SK-N-SH (cell line): ENCODE measurements around the gene POLR1A. TPM values are rescaled to one million over a fixed set of nuclear protein-coding genes. Genes with fewer than 3 reads are reported as not detected.

ENCODE experiments used
- CTCF ChIA-PET: fragments of 300-600, 350-600 bp; formaldehyde crosslinking; extraction: SDS; loops from one replicate; lab custom pipeline; 2021; lab: Yijun Ruan, JAX
- POLR2A ChIA-PET: fragments of 350-600 bp; sonication (Branson Sonifier 250); formaldehyde crosslinking; extraction: SDS; loops from one replicate; lab custom pipeline; 2020; ENCODE audit warnings: antibody characterized with exemption, inconsistent platforms; lab: Yijun Ruan, JAX
- DNase-seq: peaks from one replicate; pipeline ENCODE4 v3.0.0; 2012
- H2AFZ ChIP-seq: fragments of 200-600 bp; sonication (generic); 2 replicates; pipeline ENCODE4 v1.8.1; 2016; ENCODE audit warnings: antibody characterized with exemption, mild to moderate bottlenecking, low read depth
- H3F3A ChIP-seq: fragments of 200-600 bp; sonication (generic); replicated peaks from 2 replicates; pipeline ENCODE3; 2016; ENCODE audit warnings: antibody characterized with exemption, mild to moderate bottlenecking; ENCODE audit not compliant: insufficient read depth
- H3K27ac ChIP-seq, 2 experiments: fragments of 200-500 bp in 1 of 2; fragments of 200-600 bp in 1 of 2; sonication (Bioruptor generic) in 1 of 2; sonication (generic), shearing (Covaris generic) in 1 of 2; 2 replicates each; pipeline versions ENCODE4 v1.5.1 to v1.6.1; 2014 to 2016; ENCODE audit warnings: low read depth in 2 of 2, inconsistent platforms in 1 of 2, low read length in 1 of 2, mild to moderate bottlenecking in 1 of 2, mixed read lengths in 1 of 2
- H3K27me3 ChIP-seq: fragments of 200-600 bp; sonication (generic), shearing (Covaris generic); 2 replicates; pipeline ENCODE4 v1.6.1; 2016; ENCODE audit warnings: mixed run types; ENCODE audit not compliant: insufficient read depth
- H3K36me3 ChIP-seq, 2 experiments: fragments of 200-500 bp in 1 of 2; fragments of 200-600 bp in 1 of 2; sonication (Bioruptor generic) in 1 of 2; sonication (generic) in 1 of 2; replicated peaks in 1 of 2; 2 replicates each; pipeline versions ENCODE3 to v1.5.1; 2014 to 2016; ENCODE audit warnings: low read length in 1 of 2, mild to moderate bottlenecking in 1 of 2; ENCODE audit not compliant: insufficient read depth in 2 of 2, control insufficient read depth in 1 of 2
- H3K4me1 ChIP-seq, 2 experiments: fragments of 200-500 bp in 1 of 2; fragments of 200-600 bp in 1 of 2; sonication (Bioruptor generic) in 1 of 2; sonication (generic), shearing (Covaris generic) in 1 of 2; 2 replicates each; pipeline versions ENCODE4 v1.5.1 to v1.6.1; 2014 to 2016; ENCODE audit warnings: low read depth in 1 of 2, low read length in 1 of 2, mixed run types in 1 of 2; ENCODE audit not compliant: insufficient read depth in 2 of 2, control insufficient read depth in 1 of 2
- H3K4me2 ChIP-seq: fragments of 200-600 bp; sonication (generic), shearing (Covaris generic); 2 replicates; pipeline ENCODE4 v1.6.1; 2017; ENCODE audit warnings: mixed run types
- H3K4me3 ChIP-seq, 2 experiments: fragments of 200-500 bp in 1 of 2; fragments of 200-600 bp in 1 of 2; sonication (Bioruptor generic) in 1 of 2; sonication (generic), shearing (Covaris generic) in 1 of 2; 2 replicates each; pipeline versions ENCODE4 v1.5.1 to v1.8.1; 2014 to 2016; ENCODE audit warnings: low read depth in 2 of 2, inconsistent platforms in 1 of 2, low read length in 1 of 2, mild to moderate bottlenecking in 1 of 2, mixed read lengths in 1 of 2, moderate library complexity in 1 of 2
- H3K79me2 ChIP-seq: fragments of 200-600 bp; sonication (generic); 2 replicates; pipeline ENCODE4 v1.8.1; 2017; ENCODE audit warnings: mild to moderate bottlenecking; ENCODE audit not compliant: insufficient read depth
- H3K9ac ChIP-seq: fragments of 200-600 bp; sonication (generic); 2 replicates; pipeline ENCODE4 v1.6.1; 2017; ENCODE audit warnings: mixed run types
- H3K9me2 ChIP-seq: fragments of 200-600 bp; sonication (generic); 2 replicates; pipeline ENCODE4 v1.6.1; 2017; ENCODE audit warnings: mixed run types
- H3K9me3 ChIP-seq: fragments of 200-600 bp; sonication (generic); 2 replicates; pipeline ENCODE4 v1.6.1; 2017; ENCODE audit warnings: mixed run types, mild to moderate bottlenecking, moderate library complexity
- H4K20me1 ChIP-seq: fragments of 200-600 bp; sonication (generic); 2 replicates; pipeline ENCODE4 v1.6.1; 2017; ENCODE audit warnings: mild to moderate bottlenecking, mixed run types; ENCODE audit not compliant: insufficient read depth
- MAX ChIP-seq: IDR thresholded peaks from 2 replicates; pipeline ENCODE4 v1.4.0; 2012; ENCODE audit warnings: low read depth
- MEF2A ChIP-seq: IDR thresholded peaks from 2 replicates; pipeline ENCODE4 v1.4.0; 2012; ENCODE audit warnings: low read depth, borderline replicate concordance
- NFIC ChIP-seq: IDR thresholded peaks from 2 replicates; pipeline ENCODE4 v1.4.0; 2012; ENCODE audit warnings: borderline replicate concordance
- RAD21 ChIP-seq: IDR thresholded peaks from 2 replicates; pipeline ENCODE4 v1.6.1; 2012; ENCODE audit warnings: mild to moderate bottlenecking, low read length
- REST ChIP-seq: IDR thresholded peaks from 2 replicates; pipeline ENCODE4 v1.6.1; 2012; ENCODE audit warnings: mild to moderate bottlenecking, low read depth, low read length, moderate library complexity
- RXRA ChIP-seq: IDR thresholded peaks from 2 replicates; pipeline ENCODE4 v1.4.0; 2012; ENCODE audit warnings: low read depth, mild to moderate bottlenecking, borderline replicate concordance
- SMC3 ChIP-seq: IDR thresholded peaks from 2 replicates; pipeline ENCODE4 v1.6.1; 2012; ENCODE audit warnings: low read depth, low read length, improper control_type of control experiment
- TAF1 ChIP-seq: IDR thresholded peaks from 2 replicates; pipeline ENCODE4 v1.6.1; 2012; ENCODE audit warnings: low read depth, mild to moderate bottlenecking, low read length, moderate library complexity, borderline replicate concordance
- TEAD4 ChIP-seq: IDR thresholded peaks from 2 replicates; pipeline ENCODE4 v1.4.0; 2012; ENCODE audit warnings: mild to moderate bottlenecking, borderline replicate concordance; ENCODE audit not compliant: insufficient read depth
- ZBTB33 ChIP-seq: IDR thresholded peaks from 2 replicates; pipeline ENCODE4 v1.4.0; 2012; ENCODE audit warnings: low read depth, borderline replicate concordance
- WGBS: methylation state at CpG from one replicate; pipeline ENCODE4 v1.1.6; 2017; ENCODE audit warnings: low lambda C conversion rate; 5-methylcytosine and 5-hydroxymethylcytosine counted together
- polyA plus RNA-seq, 3 experiments: library from polyadenylated mRNA; depleted of rRNA; stranded (reverse); fragments of >200 nt; gene quantifications; 2 replicates each; pipeline ENCODE4 v1.2.3, GENCODE V29; 2012
- TF ChIP-seq, protein P1 (sequence below): fragments of 150-350 bp; IDR thresholded peaks from 2 replicates; pipeline ENCODE4 v1.6.1; 2016; ENCODE audit warnings: mild to moderate bottlenecking, low read depth, low read length
- TF ChIP-seq, protein P2 (sequence below): fragments of 200-600 bp; sonication (generic); IDR thresholded peaks from 2 replicates; pipeline ENCODE4 v1.6.1; 2017; ENCODE audit warnings: antibody characterized with exemption, mild to moderate bottlenecking, moderate library complexity

Gene POLR1A
- polyA plus RNA-seq, 1 of the 3 experiments (the other 2 are of a cell fraction), result 6.1 TPM

GRCh38 chr2:86081724-86082123 lies 24.0 kb downstream of the POLR1A start:
- Histone ChIP-seq H3K9ac (no peak overlapping the region), H3F3A (peaks cover 5% of the 10 kb centered on the region), H3K27me3 (no peaks in the 10 kb centered on the region), H3K9me3 (no peaks in the 10 kb centered on the region), H3K36me3 (peaks cover 39 to 41% of the 10 kb centered on the region in 2 experiments), H4K20me1 (no peaks in the 10 kb centered on the region), H3K79me2 (no peaks in the 10 kb centered on the region), H3K9me2 (no peaks in the 10 kb centered on the region), H3K4me3 (no peak overlapping the region), H3K4me1 (no peaks in the 10 kb centered on the region), H3K4me2 (no peak overlapping the region), H2AFZ (no peak overlapping the region), H3K27ac (no peak overlapping the region)
- TF ChIP-seq MEF2A, result no peak
- TF ChIP-seq RXRA, result no peak
- no peak for TF ChIP-seq ZBTB33
- TF ChIP-seq, protein P1, sequence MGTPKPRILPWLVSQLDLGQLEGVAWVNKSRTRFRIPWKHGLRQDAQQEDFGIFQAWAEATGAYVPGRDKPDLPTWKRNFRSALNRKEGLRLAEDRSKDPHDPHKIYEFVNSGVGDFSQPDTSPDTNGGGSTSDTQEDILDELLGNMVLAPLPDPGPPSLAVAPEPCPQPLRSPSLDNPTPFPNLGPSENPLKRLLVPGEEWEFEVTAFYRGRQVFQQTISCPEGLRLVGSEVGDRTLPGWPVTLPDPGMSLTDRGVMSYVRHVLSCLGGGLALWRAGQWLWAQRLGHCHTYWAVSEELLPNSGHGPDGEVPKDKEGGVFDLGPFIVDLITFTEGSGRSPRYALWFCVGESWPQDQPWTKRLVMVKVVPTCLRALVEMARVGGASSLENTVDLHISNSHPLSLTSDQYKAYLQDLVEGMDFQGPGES, result no peak
- ChIA-PET CTCF (interaction anchor here (0.9 to 9.0 kb wide), 4 partner anchors 10 to 353 kb away, joined by 3 to 223 read pairs (median 37); partner anchors contain the start of gene ST3GAL5), POLR2A (no interaction called here)
- no peak for DNase-seq
- WGBS, result 95% methylated on average over 4 of the region's 4 CpGs

DNA sequence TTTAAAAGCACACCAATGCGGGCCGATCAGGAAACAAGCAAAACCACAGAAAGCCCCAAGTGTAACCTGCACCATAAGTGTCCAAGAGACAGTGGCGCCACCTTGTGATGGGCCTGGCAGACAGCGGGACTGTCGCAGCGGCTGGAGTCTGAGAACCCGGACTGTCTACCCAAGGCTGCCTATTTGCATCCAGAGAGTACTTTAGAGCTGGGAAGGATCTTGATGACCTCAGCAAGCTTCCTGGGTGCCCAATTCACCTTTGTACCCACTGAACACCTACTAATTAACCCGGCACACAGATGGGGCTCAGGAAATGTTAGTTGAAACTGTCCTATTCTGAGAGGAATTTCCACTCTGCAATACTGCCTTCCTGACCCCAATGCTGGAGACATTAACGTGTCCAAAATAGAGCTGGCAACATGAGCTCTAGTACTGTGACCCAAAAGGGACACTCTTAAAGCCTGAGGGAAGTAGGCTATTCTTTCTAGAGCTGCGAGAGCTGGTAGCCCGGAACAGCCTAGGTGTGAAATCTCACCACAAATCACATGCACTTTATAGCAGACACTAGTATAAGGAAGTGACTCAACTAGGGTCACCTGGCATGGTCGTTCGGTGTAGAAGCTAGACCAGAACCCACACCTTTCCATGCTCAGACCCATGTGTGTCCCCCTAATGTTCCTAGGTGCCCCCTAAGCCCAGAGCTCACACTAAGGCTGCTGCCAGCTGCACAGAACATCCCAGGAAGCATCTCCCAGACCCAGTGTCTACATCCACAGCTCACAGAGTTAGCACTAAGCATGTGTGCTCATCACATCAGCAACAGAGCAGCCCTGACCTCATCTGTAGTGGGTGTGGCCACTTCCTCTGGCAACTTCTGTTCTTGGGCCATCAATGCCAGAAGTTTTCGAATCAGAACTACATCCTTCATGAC lies 25.4 kb downstream of the POLR1A start:
- no peak for TF ChIP-seq NFIC
- no peak for TF ChIP-seq RXRA
- no peak for TF ChIP-seq TEAD4
- no peak for TF ChIP-seq TAF1
- no peak for TF ChIP-seq REST
- TF ChIP-seq MAX, result no peak
- peak; percentile 80 for TF ChIP-seq SMC3
- TF ChIP-seq RAD21, result peak; percentile 81
- TF ChIP-seq, protein P2, sequence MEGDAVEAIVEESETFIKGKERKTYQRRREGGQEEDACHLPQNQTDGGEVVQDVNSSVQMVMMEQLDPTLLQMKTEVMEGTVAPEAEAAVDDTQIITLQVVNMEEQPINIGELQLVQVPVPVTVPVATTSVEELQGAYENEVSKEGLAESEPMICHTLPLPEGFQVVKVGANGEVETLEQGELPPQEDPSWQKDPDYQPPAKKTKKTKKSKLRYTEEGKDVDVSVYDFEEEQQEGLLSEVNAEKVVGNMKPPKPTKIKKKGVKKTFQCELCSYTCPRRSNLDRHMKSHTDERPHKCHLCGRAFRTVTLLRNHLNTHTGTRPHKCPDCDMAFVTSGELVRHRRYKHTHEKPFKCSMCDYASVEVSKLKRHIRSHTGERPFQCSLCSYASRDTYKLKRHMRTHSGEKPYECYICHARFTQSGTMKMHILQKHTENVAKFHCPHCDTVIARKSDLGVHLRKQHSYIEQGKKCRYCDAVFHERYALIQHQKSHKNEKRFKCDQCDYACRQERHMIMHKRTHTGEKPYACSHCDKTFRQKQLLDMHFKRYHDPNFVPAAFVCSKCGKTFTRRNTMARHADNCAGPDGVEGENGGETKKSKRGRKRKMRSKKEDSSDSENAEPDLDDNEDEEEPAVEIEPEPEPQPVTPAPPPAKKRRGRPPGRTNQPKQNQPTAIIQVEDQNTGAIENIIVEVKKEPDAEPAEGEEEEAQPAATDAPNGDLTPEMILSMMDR, result peak; percentile 86
- no peak overlapping the region for H2AFZ ChIP-seq
- ChIA-PET CTCF (interaction anchor here (0.6 to 9.0 kb wide), 35 partner anchors 9 to 394 kb away, joined by 3 to 223 read pairs (median 4); partner anchors contain the start of genes POLR1A, PTCD3 and ST3GAL5), POLR2A (interaction anchor here (0.7 kb wide), 1 partner anchor 253 kb away, joined by 3 read pairs; no protein-coding TSS in a partner anchor)
- H3K79me2 ChIP-seq, result no peaks in the 10 kb centered on the region
- peaks cover 32 to 37% of the 10 kb centered on the region in 2 experiments for H3K36me3 ChIP-seq
- 71% methylated on average over 8 of the region's 14 CpGs for WGBS
- DNase-seq, result peak; percentile 69
- peak overlapping the region in 1 of 2 experiments; percentile 17; a peak in 1 of 4 replicates for H3K4me3 ChIP-seq
- no peak overlapping the region for H3K4me2 ChIP-seq
- no peaks in the 10 kb centered on the region for H3K27me3 ChIP-seq
- no peaks in the 10 kb centered on the region for H3K9me2 ChIP-seq
- H3F3A ChIP-seq, result peaks cover 5% of the 10 kb centered on the region
- H3K9me3 ChIP-seq, result no peaks in the 10 kb centered on the region
- H3K9ac ChIP-seq, result no peak overlapping the region
- no peaks in the 10 kb centered on the region for H3K4me1 ChIP-seq
- H3K27ac ChIP-seq, result no peak overlapping the region
- H4K20me1 ChIP-seq, result no peaks in the 10 kb centered on the region
